Raji (cell line): ENCODE results near the gene ZNF710.

Experiments used
- POLR2A ChIP-seq: IDR thresholded peaks from 2 replicates; pipeline ENCODE4 v1.6.1; 2011; ENCODE audit warnings: low read depth, low read length, control low read depth; ENCODE audit not compliant: insufficient read depth

The ZNF710 gene

DNA sequence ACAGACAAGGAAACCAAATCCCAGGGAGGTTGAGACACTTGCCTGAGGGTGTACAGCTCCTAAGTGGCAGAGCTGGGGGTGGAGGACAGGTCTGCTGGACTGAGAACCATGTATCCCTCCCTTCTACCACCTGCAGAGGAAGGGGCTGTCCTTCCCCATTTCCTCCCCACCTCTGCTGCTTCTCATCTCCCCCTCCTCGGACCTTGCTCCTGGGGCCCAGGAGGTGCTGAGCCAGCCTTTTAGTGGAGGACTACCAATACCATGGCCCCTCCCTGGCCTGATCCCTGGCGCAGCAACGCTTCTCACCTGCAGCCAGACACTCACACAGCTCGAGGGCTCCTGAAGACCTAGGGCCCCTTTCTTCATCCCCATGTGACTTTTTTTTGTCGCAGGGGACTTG, 50.8 kb downstream of the ZNF710 start:
- TF ChIP-seq POLR2A: no peak

DNA sequence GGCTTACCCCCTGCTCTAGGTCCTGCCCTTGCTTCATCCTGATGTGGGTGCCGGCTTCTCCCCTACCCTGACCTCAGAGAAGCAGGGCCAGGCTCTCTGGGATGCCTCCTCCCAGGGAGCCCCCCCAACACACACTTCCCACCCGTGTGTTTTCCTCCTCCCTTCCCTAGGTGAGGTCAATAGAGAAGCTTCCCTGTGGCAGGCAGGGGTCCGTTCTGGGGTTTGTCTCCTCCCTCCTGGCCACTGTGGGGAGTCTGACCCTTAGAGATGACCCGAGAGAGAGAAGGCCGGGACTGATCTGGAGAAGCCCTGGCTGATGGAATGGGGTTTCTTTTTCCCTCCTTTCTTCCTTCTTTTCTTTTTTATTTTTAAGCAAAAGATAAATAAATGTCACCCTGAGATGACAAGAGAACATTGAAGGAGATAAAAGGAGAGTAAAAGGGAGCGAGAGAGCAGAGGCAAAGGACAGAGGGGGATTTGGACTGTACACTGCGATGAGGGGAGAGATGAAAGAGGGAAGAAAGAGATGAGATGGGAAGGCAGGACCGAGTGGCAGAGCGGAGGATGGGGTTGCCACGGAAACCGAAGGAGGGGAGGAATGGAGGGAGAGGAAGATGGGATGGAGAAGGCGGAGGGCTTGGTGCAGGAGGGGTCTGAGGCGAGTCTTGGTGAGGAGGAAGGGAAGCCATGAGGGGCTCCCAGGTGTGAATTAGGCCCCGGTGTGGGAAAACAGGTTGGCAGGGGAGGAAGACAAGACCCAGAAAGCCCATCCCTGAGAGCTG, 52.8 kb downstream of the ZNF710 start:
- TF ChIP-seq POLR2A: no peak

DNA sequence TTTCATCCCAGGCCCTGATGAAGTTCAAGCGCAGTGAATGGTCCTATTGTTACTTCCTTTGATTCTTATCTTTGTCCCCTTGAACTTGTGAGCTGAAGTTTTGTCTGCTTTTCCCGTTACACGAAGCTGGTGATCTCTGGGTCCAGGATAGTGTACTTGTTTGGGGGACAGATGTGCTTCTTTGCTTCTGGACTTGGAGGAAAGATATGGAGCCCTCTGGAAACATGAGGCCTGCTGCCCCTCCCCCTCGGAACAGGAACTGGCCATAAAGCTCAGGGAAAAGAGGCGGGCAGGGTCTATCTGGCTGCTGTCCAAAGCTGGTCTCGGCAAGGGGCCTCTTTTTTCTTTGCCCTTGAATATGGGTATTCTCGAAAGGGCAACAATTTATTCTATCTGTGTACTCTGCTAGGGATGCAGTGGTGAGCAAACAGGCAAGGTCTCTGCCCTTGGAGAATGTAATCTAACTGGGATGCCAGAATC, 53.5 kb downstream of the ZNF710 start:
- no peak for TF ChIP-seq POLR2A

DNA sequence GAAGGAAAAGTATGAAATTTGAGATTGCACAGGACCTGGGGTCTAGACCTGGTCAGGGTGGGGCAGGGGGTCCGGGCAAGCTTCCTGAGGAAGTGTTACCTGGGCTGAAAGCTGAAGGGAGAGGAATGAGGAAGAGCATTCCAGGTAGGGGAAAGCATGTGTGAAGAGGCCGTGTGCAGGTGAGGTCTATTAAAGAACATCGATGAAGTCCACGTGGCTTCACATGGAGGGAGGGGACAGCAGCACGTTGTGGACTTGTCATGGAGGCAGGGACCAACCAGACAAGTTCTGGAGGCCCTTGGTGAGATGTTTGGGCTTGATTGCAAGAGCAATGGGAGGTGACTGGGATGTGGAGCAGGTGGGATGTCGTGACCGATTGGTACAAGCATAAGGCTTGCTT, 54.1 kb downstream of the ZNF710 start:
- TF ChIP-seq POLR2A: no peak

DNA sequence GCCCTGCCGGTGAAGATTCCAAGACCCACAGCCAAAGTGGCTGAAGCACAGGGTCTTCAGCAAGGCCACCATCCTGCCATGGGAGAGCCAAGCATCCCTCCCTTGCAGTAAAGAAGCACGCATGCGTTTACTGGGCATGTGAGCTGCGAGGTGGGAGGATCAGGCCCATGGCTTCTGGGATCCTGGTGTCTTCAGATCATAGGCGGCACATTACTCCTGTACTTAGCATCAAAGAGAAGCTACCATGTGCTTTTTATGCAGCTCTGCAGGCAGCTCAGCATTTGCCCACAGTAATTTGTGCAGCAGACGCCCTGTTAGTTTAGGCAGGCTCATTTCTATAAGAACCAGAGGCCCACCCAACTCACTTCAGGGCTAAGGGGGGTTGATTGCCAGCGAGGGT, 55.4 kb downstream of the ZNF710 start:
- no peak for TF ChIP-seq POLR2A

DNA sequence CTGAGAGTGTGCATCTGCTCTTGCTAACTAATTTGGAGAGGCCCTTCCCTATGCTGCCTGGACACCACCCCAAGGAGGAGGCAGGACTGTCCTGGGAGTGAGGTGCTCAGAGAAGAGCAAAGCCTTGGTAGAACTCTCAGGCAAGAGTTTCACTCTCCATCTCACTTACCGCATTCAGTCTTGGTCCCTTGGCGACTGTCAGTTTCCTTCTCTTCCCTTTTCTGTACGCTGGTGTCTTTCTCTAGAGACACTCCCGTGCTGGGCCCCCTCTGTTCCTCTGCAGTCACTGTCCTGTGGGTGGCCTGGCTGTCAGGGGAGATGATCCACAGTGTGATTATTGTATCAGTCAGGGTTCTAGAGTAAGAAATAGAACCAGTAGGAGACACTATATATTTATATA, 57.2 kb downstream of the ZNF710 start:
- no peak for TF ChIP-seq POLR2A

GRCh38 chr15:90058775-90059174, 57.7 kb downstream of the ZNF710 start:
- TF ChIP-seq POLR2A: no peak

DNA sequence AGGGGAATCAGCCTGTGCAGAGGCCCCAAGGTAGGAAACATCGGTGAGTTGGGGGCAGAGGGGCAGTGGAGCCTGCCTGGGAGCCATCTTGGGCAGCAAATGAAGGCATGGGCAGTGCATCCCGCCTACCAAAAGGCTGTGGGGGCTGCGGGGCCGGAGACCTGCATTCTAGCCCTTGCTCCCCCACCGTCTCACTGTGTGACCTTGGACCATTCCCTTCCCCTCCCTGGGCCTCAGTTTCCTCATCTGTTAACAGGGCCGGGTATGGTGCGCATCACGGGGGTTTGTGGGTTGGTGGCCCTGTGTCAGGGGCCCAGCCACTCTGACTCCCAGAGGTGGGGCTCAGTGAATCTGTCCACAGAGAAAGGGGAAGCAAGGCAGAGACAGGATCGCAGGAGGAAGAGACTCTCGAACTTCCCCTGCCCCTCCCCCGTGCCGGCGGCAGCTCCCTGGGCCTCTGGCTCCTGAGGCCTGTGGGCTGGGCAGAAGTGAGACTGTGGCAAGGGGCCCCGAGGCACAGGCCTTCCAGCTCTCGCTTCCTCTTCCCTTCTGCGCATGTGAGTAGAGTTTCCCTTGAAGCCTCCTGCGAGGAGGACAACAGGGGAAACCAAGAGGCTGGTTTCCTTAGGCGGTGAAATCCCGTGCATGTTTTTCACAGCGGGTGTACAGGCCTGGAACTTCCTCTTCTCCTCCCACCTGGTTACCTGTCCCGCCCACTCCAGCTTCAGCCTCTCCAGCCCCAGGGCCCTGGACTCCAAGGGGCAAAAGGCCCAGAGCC, 58.3 kb downstream of the ZNF710 start:
- peak; percentile 38 for TF ChIP-seq POLR2A

DNA sequence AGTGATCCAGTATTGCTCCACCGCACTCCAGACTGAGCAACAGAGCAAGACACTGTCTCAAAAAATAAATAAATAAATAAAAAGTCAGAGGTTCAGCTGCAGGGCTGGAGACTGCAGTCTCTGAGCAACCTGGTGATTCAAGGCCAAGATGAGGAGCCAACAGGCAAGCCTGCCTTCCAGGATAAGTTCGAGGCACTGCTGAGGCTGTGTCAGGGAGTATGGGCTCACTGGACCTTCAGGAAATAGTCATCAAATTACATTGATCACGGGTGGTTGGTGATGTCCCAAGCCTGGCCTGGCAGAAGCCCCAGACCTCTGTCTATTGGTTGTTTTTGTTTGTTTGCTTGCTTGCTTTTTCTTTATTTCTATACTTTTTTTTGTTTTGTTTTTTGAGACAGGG, 59.7 kb downstream of the ZNF710 start:
- no peak for TF ChIP-seq POLR2A

- TF ChIP-seq POLR2A: no peak
Measured at GRCh38 chr15:90062023-90062442, 60.9 kb downstream of the ZNF710 start.

DNA sequence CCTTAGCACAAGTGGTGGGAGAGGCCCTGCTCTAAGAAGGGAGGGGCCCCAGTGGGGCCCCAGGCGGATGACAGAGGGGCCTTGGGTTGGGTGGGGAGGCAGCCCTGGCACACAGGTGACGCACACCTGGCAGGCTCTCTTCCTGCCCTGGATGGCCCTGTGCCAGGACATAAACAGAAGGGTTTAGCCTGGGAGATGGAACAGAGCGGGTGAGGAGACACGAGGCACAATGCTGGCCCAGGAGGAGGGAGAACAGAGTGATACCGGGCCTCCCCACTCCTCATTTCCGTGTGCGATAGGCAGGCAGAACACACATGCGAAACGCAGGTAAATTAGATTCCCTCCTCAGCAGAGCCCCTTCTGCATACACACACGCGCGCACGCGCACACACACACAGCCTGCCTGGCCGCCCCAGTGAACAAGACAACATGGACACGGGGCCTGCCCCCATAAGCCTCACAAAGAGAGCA, 61.4 kb downstream of the ZNF710 start:
- TF ChIP-seq POLR2A: no peak

DNA sequence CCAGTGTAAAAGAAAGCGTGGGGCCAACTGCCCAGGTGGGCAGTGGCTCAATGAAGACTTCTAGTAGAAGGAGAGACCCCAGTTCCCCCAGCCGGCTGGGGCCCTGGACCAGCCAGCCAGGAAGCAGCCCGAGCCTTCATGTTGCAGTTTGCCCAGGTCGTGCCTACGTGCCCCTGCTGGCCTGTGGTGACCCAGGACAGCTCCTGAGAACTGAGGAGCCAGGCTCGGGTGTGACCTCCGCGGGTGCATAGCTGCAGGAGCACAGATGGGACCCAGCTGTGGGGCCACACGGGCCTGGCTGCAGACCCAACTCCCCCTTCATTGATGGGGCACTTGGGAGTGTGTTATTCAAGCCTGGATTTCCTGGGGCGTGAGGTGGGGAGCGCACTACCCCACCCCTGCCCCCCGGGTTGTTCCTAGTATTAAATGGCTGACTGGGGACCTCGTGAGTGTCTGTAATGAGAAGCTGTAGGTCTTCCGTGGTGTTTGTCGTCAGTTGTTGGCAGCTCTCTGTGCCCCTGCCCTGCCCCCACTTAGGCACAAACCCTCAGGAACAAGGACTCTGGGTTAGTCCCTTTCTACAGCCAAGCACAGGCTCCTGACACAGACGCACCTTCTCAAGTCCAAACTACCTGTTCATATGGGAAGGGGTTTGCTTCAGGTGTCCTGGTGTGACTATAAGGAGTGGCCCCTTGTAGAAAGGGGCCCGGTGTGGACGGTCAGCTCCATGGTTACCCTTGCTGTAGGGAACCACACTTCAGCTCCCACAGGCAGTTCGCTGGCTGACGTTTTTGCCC, 62.0 kb downstream of the ZNF710 start:
- TF ChIP-seq POLR2A: no peak

- TF ChIP-seq POLR2A: no peak
Measured at GRCh38 chr15:90063770-90064247, 62.7 kb downstream of the ZNF710 start.

- no peak for TF ChIP-seq POLR2A
Measured at GRCh38 chr15:90064911-90065681, 64.0 kb downstream of the ZNF710 start.

DNA sequence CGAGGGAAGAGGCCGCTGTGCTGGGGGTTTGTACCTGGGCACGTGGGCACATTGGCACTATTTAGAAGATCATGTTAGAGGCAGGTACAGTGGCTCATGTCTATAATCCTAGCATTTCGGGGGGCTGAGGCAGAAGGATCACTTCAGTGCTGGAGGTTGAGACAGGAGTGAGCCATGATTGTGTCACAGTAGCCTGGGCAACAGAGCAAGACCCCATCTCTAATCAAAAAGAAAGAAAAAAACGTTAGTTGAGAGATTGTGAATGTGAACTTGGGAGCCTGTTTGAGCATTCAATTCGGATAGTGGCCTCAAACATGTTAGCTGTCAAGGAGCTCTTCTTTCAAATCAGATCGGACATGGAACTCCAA, 64.5 kb downstream of the ZNF710 start:
- no peak for TF ChIP-seq POLR2A
